SK-N-MC (cell line): Measurements from ENCODE around the gene ZNF317.

Experiments
- EZH2 ChIP-seq: fragments of 200-600 bp; sonication (generic); IDR thresholded peaks from one replicate; pipeline ENCODE4 v1.6.1; 2017; ENCODE audit warnings: antibody characterized with exemption
- FOXP2 ChIP-seq: optimal IDR thresholded peaks from 2 replicates; pipeline ENCODE3; 2011; ENCODE audit warnings: mild to moderate bottlenecking, moderate library complexity; ENCODE audit not compliant: insufficient read depth; ENCODE audit errors: extremely low read length, control extremely low read depth
- POLR2AphosphoS5 ChIP-seq: IDR thresholded peaks from 2 replicates; pipeline ENCODE4 v1.6.1; 2012; ENCODE audit warnings: mild to moderate bottlenecking, low read depth, low read length, borderline replicate concordance

DNA sequence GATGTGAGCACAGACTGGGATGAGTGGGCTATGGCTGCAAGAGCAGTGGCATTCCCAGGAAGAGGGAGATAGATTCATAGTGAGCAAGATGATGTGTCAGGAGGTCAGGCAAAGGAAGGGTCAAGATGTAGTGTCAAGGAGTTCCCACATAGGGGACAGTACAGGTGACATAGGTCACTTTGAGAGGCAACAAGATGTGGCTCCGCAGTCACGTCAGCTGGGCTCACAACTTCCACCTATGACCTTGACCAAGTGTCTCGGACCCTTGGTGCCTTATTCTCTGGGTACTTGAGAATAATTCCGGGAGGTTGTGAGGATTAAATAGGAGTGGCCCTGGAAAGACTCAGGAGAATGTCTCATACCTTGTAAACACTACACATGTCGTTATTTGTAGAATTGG lies 10.5 kb downstream of the ZNF317 start:
- TF ChIP-seq EZH2 (no peak), POLR2AphosphoS5 (no peak), FOXP2 (no peak)
